EH (cell line): ENCODE results near the gene FOXK2.

Experiments used
- DNase-seq: peaks from one replicate; pipeline ENCODE4 v3.0.0-alpha.2; 2015; ENCODE audit warnings: low read depth

FOXK2 gene

GRCh38 chr17:82640036-82640435 is 120.5 kb downstream of the FOXK2 start:
- DNase-seq: no peak

- no peak for DNase-seq
Measured at GRCh38 chr17:82642022-82642421, 122.5 kb downstream of the FOXK2 start.

DNA sequence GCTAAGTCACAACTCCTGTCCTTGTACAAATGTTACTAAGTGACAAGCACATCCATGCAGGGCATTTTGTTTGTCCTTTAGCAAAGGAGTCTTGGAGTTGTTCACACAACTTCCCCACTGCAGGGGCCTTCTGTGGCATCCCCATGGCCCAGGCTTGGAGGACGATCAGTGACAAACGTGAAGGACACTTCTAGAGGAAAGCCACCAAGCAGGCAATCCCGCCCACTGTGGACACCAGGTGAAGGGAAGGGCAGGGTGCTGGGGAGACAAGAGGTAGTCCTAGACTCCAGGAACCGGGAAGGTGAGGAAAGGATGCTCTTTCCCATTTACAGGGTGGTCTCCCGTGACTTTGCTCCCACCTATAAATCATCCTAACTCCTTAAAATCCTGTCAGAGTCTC is 124.6 kb downstream of the FOXK2 start:
- DNase-seq: no peak

GRCh38 chr17:82645516-82645915 is 126.0 kb downstream of the FOXK2 start:
- DNase-seq: peak; percentile 27

DNA sequence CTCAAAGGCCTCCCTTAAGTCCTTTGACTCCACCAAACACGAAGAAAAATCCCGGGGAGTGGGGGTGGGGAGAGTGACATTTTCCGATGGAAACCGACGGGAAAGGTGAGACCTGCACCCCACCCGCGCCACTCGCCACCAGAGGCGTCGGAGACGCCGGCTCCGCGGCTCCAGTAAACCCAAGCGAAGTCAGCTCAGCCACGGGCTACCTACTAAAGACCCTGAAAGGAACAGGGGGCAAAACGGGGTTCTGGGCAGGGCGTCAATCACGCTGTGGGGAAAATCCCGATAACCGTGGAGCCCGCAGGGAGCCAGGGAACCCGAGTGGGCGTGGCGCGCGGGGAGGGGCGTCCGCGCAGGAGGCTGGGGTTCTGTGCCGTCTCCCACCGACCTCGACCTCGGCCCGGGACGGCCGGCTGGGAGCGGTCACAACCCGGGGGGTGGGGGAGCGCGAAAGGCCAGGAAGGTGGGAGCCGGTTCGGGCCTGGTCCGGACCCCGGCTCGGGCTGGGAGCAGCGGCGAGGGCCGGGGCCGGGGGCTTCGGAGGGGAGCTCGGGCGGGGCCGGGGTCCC is 128.1 kb downstream of the FOXK2 start:
- peak; percentile 35 for DNase-seq

DNA sequence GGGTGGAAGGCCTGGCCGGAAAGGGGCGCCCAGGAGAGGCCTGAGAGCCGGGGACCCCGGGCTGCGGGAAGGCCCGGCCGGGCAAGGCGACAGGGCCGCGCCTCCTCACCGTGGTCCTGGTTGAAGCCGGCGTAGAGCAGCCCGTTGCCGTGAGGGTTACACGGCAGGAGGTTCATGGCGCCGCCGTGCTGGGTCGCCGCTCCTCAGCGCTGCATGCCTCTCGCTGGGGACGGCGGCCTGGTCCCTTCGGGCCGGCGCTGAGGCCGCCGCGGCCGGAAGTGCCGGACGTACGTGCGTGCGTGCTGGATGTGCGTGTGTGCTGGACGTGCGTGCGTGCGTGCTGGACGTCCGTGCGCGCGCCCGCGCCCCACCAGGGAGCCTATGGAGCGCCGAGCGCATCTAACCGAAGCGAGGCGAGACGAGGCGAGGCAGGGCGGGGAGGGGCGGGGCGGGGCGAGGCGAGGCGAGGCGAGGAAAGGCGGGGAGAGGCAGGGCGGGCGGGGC is 128.7 kb downstream of the FOXK2 start, which contains the start of gene WDR45B:
TSS of gene WDR45B (minus strand) at position 280 of the 504 bp plus-strand sequence. CDS start at position 176, 104 bp downstream.
- peak; percentile 97 for DNase-seq

DNA sequence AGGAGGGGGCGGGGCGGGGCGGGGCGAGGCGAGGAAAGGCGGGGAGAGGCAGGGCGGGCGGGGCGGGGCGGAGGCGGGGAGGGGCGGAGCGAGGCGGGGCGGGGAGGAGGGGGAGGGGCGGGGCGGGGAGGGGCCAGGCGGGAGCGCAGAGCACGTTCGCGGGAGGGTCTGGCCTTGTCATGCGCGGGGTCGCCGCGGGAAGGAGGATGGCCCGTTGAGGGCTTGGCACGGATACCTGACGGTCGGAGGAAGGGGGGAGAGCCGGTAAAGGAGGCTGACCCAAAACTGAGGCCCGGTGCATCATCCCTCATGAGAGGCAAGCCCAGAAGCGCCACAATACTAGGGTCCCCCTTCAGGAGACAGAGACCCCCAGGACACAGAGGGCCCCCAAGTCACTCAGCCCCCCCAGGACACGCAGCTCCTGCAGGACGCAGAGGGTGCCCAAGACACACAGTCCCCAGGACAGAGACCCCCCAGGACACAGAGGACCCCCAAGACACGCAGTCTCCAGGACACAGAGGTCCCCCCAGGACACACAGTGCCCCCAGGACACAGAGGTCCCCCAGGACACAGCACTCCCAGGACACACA is 129.3 kb downstream of the FOXK2 start:
- no peak for DNase-seq

GRCh38 chr17:82649501-82650261 is 130.1 kb downstream of the FOXK2 start:
- DNase-seq: no peak

GRCh38 chr17:82650723-82651122 is 131.2 kb downstream of the FOXK2 start:
- DNase-seq: no peak

- no peak for DNase-seq
Measured at GRCh38 chr17:82653651-82654528, 134.4 kb downstream of the FOXK2 start.
